ENCODE measurements around the gene FOXP4. TPM values are rescaled to one million over a fixed set of nuclear protein-coding genes. Genes with fewer than 3 reads are reported as not detected.

FOXP4 gene
- total RNA-seq, 1 donor from 2014 or later: 41.9 TPM

DNA sequence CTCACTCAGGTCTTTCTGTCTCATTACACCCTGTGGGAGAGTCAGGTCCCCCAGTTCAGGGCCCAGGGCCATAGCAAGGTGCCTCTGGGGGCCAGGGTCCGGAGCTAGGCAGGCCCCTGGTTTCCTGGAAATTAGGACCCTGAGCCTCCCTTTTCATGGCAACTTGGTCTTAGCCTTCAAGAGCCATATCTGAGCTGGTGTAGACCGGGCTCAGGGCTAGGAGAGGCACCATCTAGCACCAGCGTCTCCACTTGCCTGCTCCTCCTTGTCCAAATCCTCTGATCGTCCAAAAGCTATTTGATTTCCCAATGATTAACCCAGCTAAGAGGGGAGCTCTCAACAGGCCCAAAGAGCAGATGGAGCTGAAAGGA lies 97.7 kb downstream of the FOXP4 start:
- FAIRE-seq: no peak
- Histone ChIP-seq H3K79me2 (ENCODE audit: insufficient read depth, low read length) (peaks cover 26% of the 10 kb centered on the region), H3K27me3 (ENCODE audit: insufficient read depth, low read length) (no peaks in the 10 kb centered on the region), H3K9ac (ENCODE audit: low read length) (no peak overlapping the region), H3K9me3 (ENCODE audit: insufficient read depth, low read depth, low read length) (no peaks in the 10 kb centered on the region), H3K4me1 (ENCODE audit: insufficient read depth, low read length) (peaks cover 21% of the 10 kb centered on the region), H3K36me3 (ENCODE audit: insufficient read depth, low read length) (peaks cover 5% of the 10 kb centered on the region), H3K4me2 (ENCODE audit: low read length) (no peak overlapping the region), H4K20me1 (ENCODE audit: insufficient read depth, low read length) (peaks cover 93% of the 10 kb centered on the region), H2AFZ (ENCODE audit: low read depth, low read length) (no peak overlapping the region), H3K4me3 (ENCODE audit: insufficient read depth, low read depth, low read length) (no peak overlapping the region), H3K27ac (ENCODE audit: low read depth, low read length) (no peak overlapping the region)
- Mint-ChIP-seq H3K27me3 (ENCODE audit: low read depth, unreplicated experiment) (no peaks in the 10 kb centered on the region), H3K4me1 (ENCODE audit: low read depth, unreplicated experiment) (peaks cover 68% of the 10 kb centered on the region), H3K27ac (ENCODE audit: unreplicated experiment) (peak overlapping the region; percentile 53), H3K36me3 (ENCODE audit: low read depth, unreplicated experiment) (peaks cover 26% of the 10 kb centered on the region), H3K9me3 (ENCODE audit: unreplicated experiment) (no peaks in the 10 kb centered on the region), H3K4me3 (ENCODE audit: unreplicated experiment) (no peak overlapping the region)
- no peak for TF ChIP-seq EZH2 (IDR thresholded peaks at IDR 0.05; ENCODE audit: insufficient read depth, low read length)
- TF ChIP-seq, protein P1, sequence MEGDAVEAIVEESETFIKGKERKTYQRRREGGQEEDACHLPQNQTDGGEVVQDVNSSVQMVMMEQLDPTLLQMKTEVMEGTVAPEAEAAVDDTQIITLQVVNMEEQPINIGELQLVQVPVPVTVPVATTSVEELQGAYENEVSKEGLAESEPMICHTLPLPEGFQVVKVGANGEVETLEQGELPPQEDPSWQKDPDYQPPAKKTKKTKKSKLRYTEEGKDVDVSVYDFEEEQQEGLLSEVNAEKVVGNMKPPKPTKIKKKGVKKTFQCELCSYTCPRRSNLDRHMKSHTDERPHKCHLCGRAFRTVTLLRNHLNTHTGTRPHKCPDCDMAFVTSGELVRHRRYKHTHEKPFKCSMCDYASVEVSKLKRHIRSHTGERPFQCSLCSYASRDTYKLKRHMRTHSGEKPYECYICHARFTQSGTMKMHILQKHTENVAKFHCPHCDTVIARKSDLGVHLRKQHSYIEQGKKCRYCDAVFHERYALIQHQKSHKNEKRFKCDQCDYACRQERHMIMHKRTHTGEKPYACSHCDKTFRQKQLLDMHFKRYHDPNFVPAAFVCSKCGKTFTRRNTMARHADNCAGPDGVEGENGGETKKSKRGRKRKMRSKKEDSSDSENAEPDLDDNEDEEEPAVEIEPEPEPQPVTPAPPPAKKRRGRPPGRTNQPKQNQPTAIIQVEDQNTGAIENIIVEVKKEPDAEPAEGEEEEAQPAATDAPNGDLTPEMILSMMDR (IDR thresholded peaks at IDR 0.05; ENCODE audit: insufficient read depth, low read depth, low read length): no peak
- no peak for DNase-seq (ENCODE audit: low read depth)

DNA sequence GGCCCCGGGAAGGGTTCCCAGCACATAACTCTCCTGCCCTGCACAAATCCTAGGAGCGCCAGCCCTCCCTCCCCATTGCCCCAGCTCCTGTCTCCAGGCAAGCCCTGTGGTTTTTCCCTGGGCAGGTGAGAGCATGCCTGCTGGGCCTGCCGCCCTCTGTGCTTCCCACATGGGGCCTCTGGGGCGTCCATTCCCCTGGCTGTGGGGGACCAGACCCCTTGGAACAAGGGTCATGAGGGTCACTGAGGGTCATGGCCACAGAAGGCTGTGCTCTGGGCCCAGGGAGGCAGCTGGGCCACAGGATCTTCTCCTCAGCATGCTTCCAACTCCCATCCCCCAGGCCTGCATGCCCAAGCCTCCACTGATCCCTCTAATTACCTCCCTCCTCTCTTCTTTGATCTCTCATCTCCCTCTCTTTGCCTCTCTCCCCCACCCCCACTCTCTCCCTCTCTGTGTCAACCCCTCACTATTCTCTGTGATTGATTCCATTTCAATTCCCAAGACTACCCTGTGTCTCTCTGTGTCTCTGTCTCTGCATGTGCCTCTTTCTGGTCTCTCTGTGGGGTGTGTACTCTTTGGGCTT lies 98.2 kb downstream of the FOXP4 start:
- H3K27ac ChIP-seq (ENCODE audit: low read depth, low read length): no peak overlapping the region
- no peak for FAIRE-seq

More for the DNA sequence above, 98.2 kb downstream of the FOXP4 start:
- DNase-seq (ENCODE audit: low read depth): no peak
- Histone ChIP-seq H3K4me2 (ENCODE audit: low read length) (peak overlapping the region; percentile 7), H4K20me1 (ENCODE audit: insufficient read depth, low read length) (peaks cover 93% of the 10 kb centered on the region), H3K27me3 (ENCODE audit: insufficient read depth, low read length) (no peaks in the 10 kb centered on the region), H3K4me1 (ENCODE audit: insufficient read depth, low read length) (peaks cover 16% of the 10 kb centered on the region), H3K4me3 (ENCODE audit: insufficient read depth, low read depth, low read length) (no peak overlapping the region), H3K9me3 (ENCODE audit: insufficient read depth, low read depth, low read length) (no peaks in the 10 kb centered on the region), H3K9ac (ENCODE audit: low read length) (no peak overlapping the region), H2AFZ (ENCODE audit: low read depth, low read length) (no peak overlapping the region), H3K79me2 (ENCODE audit: insufficient read depth, low read length) (peaks cover 21% of the 10 kb centered on the region), H3K36me3 (ENCODE audit: insufficient read depth, low read length) (peaks cover 5% of the 10 kb centered on the region)
- peaks cover 67% of the 10 kb centered on the region for H3K4me1 Mint-ChIP-seq (ENCODE audit: low read depth, unreplicated experiment)
- H3K27ac Mint-ChIP-seq (ENCODE audit: unreplicated experiment): peak overlapping the region; percentile 53
- no peaks in the 10 kb centered on the region for H3K27me3 Mint-ChIP-seq (ENCODE audit: low read depth, unreplicated experiment)
- H3K36me3 Mint-ChIP-seq (ENCODE audit: low read depth, unreplicated experiment): peaks cover 30% of the 10 kb centered on the region
- H3K4me3 Mint-ChIP-seq (ENCODE audit: unreplicated experiment): peak overlapping the region; percentile 73
- no peaks in the 10 kb centered on the region for H3K9me3 Mint-ChIP-seq (ENCODE audit: unreplicated experiment)
- TF ChIP-seq, protein P1 (IDR thresholded peaks at IDR 0.05; ENCODE audit: insufficient read depth, low read depth, low read length): no peak
- TF ChIP-seq EZH2 (IDR thresholded peaks at IDR 0.05; ENCODE audit: insufficient read depth, low read length): no peak

Data from astrocyte (in vitro differentiated cells and primary cell).